ENCODE results near the gene CACNA1D.

- TF ChIP-seq POLR2A (IDR thresholded peaks at IDR 0.05) (no peak), CTCF (IDR thresholded peaks at IDR 0.05) (no peak)
Observed at GRCh38 chr3:53694046-53694445, 199.6 kb downstream of the CACNA1D start.
